PC-9 (cell line): ENCODE results near the gene WNT7A. TPM values are rescaled to one million over a fixed set of nuclear protein-coding genes. Genes with fewer than 3 reads are reported as not detected.
A peak's percentile ranks its signal among the peaks of the same experiment; 100 is the strongest.

Source experiments
- BruUV-seq: library from RNA; stranded (reverse); fragments of 400-500 nt; replicated peaks from 2 replicates; lab custom pipeline; 2021; lab: Mats Ljungman, UMichigan
- CTCF ChIA-PET: fragments of 300-600 bp; sonication (Branson Sonifier 250); formaldehyde crosslinking; loops from one replicate; lab custom pipeline; 2022; ENCODE audit warnings: antibody characterized with exemption; lab: Charles Lee
- POLR2A ChIA-PET: fragments of 300-600 bp; sonication (Branson Sonifier 250); formaldehyde crosslinking; loops from one replicate; lab custom pipeline; 2022; ENCODE audit warnings: antibody characterized with exemption; ENCODE audit not compliant: unreplicated experiment; lab: Charles Lee
- DNase-seq, 2 experiments: peaks; one replicate each; pipeline versions ENCODE4 v3.0.0 to v3.0.0-alpha.2; 2015 to 2022; ENCODE audit warnings: mixed read lengths in 1 of 2
- H2AFZ ChIP-seq: fragments of 200-600 bp; sonication (generic); 2 replicates; pipeline ENCODE4 v1.8.1; 2017; ENCODE audit warnings: antibody characterized with exemption
- H3F3A ChIP-seq: fragments of 200-600 bp; sonication (generic); 2 replicates; pipeline ENCODE4 v1.8.1; 2017; ENCODE audit warnings: antibody characterized with exemption, mild to moderate bottlenecking, low read depth; ENCODE audit not compliant: insufficient read depth
- H3K27ac ChIP-seq: fragments of 200-600 bp; sonication (generic); 2 replicates; pipeline ENCODE4 v1.6.1; 2016; ENCODE audit warnings: mixed run types
- H3K27me3 ChIP-seq: fragments of 200-600 bp; sonication (generic); 2 replicates; pipeline ENCODE4 v1.6.1; 2016; ENCODE audit warnings: low read depth, mixed run types; ENCODE audit not compliant: insufficient read depth
- H3K36me3 ChIP-seq: fragments of 200-600 bp; sonication (generic); 2 replicates; pipeline ENCODE4 v1.6.1; 2016; ENCODE audit warnings: low read depth, mixed run types
- H3K4me1 ChIP-seq: fragments of 200-600 bp; sonication (generic); replicated peaks from 2 replicates; pipeline ENCODE4 v1.6.1; 2016; ENCODE audit warnings: mixed run types; ENCODE audit not compliant: insufficient read depth
- H3K4me2 ChIP-seq: fragments of 200-600 bp; sonication (generic); 2 replicates; pipeline ENCODE4 v1.6.1; 2017; ENCODE audit warnings: mixed run types
- H3K4me3 ChIP-seq: fragments of 200-600 bp; sonication (generic); 2 replicates; pipeline ENCODE4 v1.6.1; 2016; ENCODE audit warnings: mixed run types
- H3K79me2 ChIP-seq: fragments of 200-600 bp; sonication (generic); 2 replicates; pipeline ENCODE4 v1.6.1; 2017; ENCODE audit warnings: low read depth, mixed run types
- H3K9me2 ChIP-seq: fragments of 200-600 bp; sonication (generic); 2 replicates; pipeline ENCODE4 v1.8.1; 2017; ENCODE audit warnings: mild to moderate bottlenecking; ENCODE audit not compliant: insufficient read depth
- H3K9me3 ChIP-seq: fragments of 200-600 bp; sonication (generic); 2 replicates; pipeline ENCODE4 v1.8.1; 2016; ENCODE audit warnings: low read depth; ENCODE audit not compliant: insufficient read depth
- H4K20me1 ChIP-seq: fragments of 200-600 bp; sonication (generic); 2 replicates; pipeline ENCODE4 v1.8.1; 2017; ENCODE audit not compliant: insufficient read depth
- EZH2 ChIP-seq: fragments of 200-600 bp; sonication (generic); IDR thresholded peaks from 2 replicates; pipeline ENCODE4 v1.8.0; 2017; ENCODE audit warnings: antibody characterized with exemption, low read depth
- intact Hi-C: fragments of 100-400 bp; cut with micrococcal nuclease; formaldehyde crosslinking; loops from one replicate; pipeline ENCODE4 v1.10.0; 2022; ENCODE audit not compliant: unreplicated experiment
- total RNA-seq: library from RNA; stranded (reverse); gene quantifications from 2 replicates; pipeline ENCODE4 v1.2.3, GENCODE V29; 2021
- TF ChIP-seq, protein P1 (sequence below): fragments of 200-600 bp; sonication (generic); conservative IDR thresholded peaks from 2 replicates; pipeline ENCODE4 v1.6.1; 2017; ENCODE audit warnings: mixed run types, antibody characterized with exemption, mild to moderate bottlenecking, moderate library complexity

The WNT7A gene
- total RNA-seq, 1 experiment from 2014 or later: 6.3 TPM

DNA sequence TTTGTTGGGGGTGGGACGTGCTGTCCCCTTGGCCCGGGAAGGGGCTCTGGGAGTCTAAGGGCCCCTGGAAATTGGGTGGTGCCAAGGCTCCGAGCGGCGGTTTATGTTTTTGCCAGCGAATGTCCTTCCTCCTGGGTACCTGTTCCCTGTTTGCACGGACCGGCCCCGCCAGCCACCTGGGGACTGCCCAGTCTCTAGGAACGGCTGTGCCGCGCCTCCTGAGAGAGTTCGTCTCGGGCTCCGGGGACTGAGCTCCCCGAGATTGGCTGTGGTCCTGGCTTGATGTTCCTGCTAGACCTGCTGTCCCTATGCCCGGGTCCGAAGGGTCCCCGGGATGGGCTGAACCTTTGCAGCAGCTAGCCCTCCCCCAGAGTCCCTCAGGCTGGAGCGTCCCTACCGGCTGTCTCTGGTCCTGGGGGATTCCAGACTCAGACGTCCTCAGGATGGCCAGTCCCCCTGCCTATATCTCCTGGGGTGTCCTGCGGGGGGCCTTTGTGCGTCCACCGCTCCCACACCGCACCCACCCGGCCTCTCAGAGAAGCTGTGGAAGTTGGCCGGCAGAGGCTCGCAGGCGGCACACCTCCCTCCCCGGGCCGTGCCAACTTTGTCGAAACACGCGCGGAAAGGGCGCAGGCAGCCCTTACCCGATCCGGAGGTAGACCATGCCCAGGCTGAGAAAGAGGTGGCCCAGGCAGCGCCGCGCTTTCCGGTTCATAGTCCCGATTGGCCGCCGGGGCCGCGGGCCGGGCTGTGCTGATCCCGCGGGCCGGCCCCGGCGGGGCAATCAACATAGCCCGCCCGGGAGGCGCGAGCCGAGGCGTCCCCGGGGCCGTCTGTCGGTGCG, 547 bp downstream of the WNT7A start:
- H2AFZ ChIP-seq: peak overlapping the region; percentile 81
- H3K4me1 ChIP-seq: peaks cover 30% of the 10 kb centered on the region
- ChIA-PET POLR2A (no interaction called here), CTCF (interaction anchor here (0.6 to 1.4 kb wide), 3 partner anchors 112 to 224 kb away, joined by 3 to 7 read pairs (median 3); no protein-coding TSS in a partner anchor)
- no peaks in the 10 kb centered on the region for H4K20me1 ChIP-seq
- H3K4me3 ChIP-seq: peak overlapping the region; percentile 85
- H3F3A ChIP-seq: peaks cover 12% of the 10 kb centered on the region; the same call in 1 of the 2 replicates
- no TSS peak for BruUV-seq
- TF ChIP-seq, protein P1, sequence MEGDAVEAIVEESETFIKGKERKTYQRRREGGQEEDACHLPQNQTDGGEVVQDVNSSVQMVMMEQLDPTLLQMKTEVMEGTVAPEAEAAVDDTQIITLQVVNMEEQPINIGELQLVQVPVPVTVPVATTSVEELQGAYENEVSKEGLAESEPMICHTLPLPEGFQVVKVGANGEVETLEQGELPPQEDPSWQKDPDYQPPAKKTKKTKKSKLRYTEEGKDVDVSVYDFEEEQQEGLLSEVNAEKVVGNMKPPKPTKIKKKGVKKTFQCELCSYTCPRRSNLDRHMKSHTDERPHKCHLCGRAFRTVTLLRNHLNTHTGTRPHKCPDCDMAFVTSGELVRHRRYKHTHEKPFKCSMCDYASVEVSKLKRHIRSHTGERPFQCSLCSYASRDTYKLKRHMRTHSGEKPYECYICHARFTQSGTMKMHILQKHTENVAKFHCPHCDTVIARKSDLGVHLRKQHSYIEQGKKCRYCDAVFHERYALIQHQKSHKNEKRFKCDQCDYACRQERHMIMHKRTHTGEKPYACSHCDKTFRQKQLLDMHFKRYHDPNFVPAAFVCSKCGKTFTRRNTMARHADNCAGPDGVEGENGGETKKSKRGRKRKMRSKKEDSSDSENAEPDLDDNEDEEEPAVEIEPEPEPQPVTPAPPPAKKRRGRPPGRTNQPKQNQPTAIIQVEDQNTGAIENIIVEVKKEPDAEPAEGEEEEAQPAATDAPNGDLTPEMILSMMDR: no peak; the same call in 1 of the 2 replicates
- no peak for TF ChIP-seq EZH2
- H3K27me3 ChIP-seq: no peaks in the 10 kb centered on the region
- no peak overlapping the region for H3K27ac ChIP-seq
- H3K9me2 ChIP-seq: no peaks in the 10 kb centered on the region
- H3K79me2 ChIP-seq: peaks cover 48% of the 10 kb centered on the region
- H3K4me2 ChIP-seq: peak overlapping the region; percentile 75
- intact Hi-C loops: loop anchor here (2.0 kb wide), 1 partner anchor 53 kb away; no protein-coding TSS in a partner anchor
- H3K36me3 ChIP-seq: peaks cover 10% of the 10 kb centered on the region
- no peaks in the 10 kb centered on the region for H3K9me3 ChIP-seq
- DNase-seq: peak; percentile 55 to 62

DNA sequence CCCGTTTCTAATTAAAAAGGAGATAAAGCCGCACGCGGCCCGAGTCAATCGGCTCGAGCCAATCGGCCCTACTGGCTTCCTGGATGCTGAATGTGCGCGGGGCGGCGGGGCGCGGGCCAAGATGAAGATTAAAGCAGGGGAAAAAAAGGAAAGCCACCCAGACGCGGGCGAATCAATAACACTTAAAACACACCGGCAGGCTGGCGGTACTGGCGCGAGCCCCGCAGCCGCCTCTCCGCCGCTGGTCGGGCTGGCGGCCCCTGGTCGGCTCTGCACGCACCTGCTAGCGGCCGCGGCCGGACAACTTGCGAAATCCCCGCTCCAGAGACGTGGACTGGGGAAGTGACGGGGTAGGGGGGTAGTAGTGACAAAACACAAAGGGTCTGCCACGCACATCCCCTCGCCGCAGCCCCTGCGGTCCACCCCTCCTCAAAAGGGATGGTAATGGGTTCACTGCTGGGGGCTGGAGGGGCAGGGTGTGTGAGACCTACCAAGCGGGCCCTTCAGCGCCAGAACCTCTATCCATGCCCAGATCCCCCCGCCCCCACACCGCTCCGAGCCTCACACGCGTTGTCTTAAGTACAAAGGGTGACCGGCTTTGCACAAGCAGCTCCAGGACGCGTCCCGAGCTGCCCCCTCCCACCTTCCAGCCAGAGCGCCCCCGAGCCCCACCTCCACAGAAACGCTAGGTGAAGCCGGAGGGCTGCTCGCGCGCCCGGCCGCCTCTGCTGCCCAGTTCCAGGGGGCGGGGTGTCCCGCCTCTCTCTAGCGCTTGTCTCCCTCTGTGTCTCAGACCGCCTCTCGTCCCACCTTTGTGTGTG, 1.4 kb downstream of the WNT7A start:
- Histone ChIP-seq H3K9me3 (no peaks in the 10 kb centered on the region), H3K27me3 (no peaks in the 10 kb centered on the region), H3K9me2 (no peaks in the 10 kb centered on the region), H4K20me1 (no peaks in the 10 kb centered on the region), H2AFZ (peak overlapping the region; percentile 81), H3K27ac (no peak overlapping the region), H3K4me3 (peak overlapping the region; percentile 85), H3F3A (peaks cover 12% of the 10 kb centered on the region; the same call in 1 of the 2 replicates), H3K4me1 (peaks cover 30% of the 10 kb centered on the region), H3K79me2 (peaks cover 52% of the 10 kb centered on the region), H3K4me2 (peak overlapping the region; percentile 75), H3K36me3 (peaks cover 16% of the 10 kb centered on the region)
- ChIA-PET POLR2A (no interaction called here), CTCF (interaction anchor here (0.5 kb wide), 1 partner anchor 46 kb away, joined by 3 read pairs; no protein-coding TSS in a partner anchor)
- DNase-seq: peak in 1 of 2 experiments; percentile 59
- TF ChIP-seq, protein P1: 0 out of 2 replicates have a peak, but pooled peaks have one; percentile 11
- TF ChIP-seq EZH2: no peak
- BruUV-seq: no TSS peak
- intact Hi-C loops: loop anchor here (1.0 to 2.0 kb wide), 3 partner anchors 28 to 52 kb away; no protein-coding TSS in a partner anchor

DNA sequence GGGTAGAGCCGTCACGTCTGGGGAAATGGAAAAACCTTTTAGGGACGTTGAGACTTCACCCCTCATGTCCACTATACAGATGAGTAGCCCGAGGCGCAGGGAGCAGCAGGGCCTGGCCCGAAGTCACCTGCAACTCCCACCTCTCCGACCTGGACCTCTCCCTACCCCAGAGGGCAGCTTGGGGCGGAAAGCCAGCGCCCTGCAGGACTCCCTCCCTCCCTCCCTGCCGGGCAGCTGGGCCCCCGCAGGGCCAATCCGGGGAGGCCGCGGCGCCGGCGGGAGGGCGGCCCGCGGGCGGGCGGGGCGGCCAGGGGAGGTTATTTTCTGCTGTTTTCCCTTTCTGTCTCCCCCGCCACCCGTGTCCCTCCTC, 2.0 kb downstream of the WNT7A start:
- ChIA-PET POLR2A (no interaction called here), CTCF (interaction anchor here (0.5 kb wide), 1 partner anchor 46 kb away, joined by 3 read pairs; no protein-coding TSS in a partner anchor)
- Histone ChIP-seq H3K9me3 (no peaks in the 10 kb centered on the region), H3F3A (peaks cover 12% of the 10 kb centered on the region; the same call in 1 of the 2 replicates), H2AFZ (peak overlapping the region; percentile 81), H3K4me3 (peak overlapping the region; percentile 85), H3K79me2 (peaks cover 52% of the 10 kb centered on the region), H3K4me2 (peak overlapping the region; percentile 75), H3K9me2 (no peaks in the 10 kb centered on the region), H4K20me1 (no peaks in the 10 kb centered on the region), H3K4me1 (peaks cover 30% of the 10 kb centered on the region), H3K27me3 (no peaks in the 10 kb centered on the region), H3K27ac (no peak overlapping the region), H3K36me3 (peaks cover 22% of the 10 kb centered on the region)
- TF ChIP-seq, protein P1: no peak
- no peak for TF ChIP-seq EZH2
- no TSS peak for BruUV-seq
- DNase-seq: peak in 1 of 2 experiments; percentile 19
- intact Hi-C loops: loop anchor here (1.0 to 2.0 kb wide), 3 partner anchors 28 to 51 kb away; no protein-coding TSS in a partner anchor
